ENCODE data around the gene RFX1. TPM values are rescaled to one million over a fixed set of nuclear protein-coding genes. Genes with fewer than 3 reads are reported as not detected.

The RFX1 gene
- total and polyA plus RNA-seq, 4 donors = 1.8 to 5.6 (median 3.5) TPM

DNA sequence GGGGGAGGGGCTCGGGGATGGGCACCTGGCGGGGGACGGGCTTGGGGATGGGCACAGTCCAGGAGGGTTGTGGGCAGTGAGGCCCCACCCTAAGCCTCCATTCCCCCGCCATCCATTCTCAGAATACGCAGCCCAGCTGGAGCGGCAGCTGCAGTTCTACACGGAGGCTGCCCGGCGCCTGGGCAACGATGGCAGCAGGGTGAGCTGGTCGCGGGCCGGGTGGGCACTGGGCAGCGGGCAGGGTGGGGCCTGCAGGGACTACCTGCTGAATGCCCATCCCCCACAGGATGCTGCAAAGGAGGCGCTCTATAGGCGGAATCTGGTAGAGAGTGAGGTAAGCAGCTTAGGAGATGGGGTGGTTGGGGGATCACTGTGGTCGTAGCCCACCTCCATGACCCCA, 76.2 kb downstream of the RFX1 start:
- no peak overlapping the region for H3K9ac ChIP-seq (ENCODE audit: low read depth in 1 of 2, low read length in 2 of 2)
- no peaks in the 10 kb centered on the region for H3K4me1 ChIP-seq (ENCODE audit: control insufficient read depth in 4 of 4, insufficient read depth in 4 of 4, low read length in 3 of 4)
- TF ChIP-seq FOXA2 (IDR thresholded peaks at IDR 0.05) = no peak
- TF ChIP-seq HNF4A (conservative IDR thresholded peaks at IDR 0.05) = no peak
- no peak for TF ChIP-seq SP1 (IDR thresholded peaks at IDR 0.05)
- TF ChIP-seq GABPA (IDR thresholded peaks at IDR 0.05 in 1 of 2, conservative IDR thresholded peaks at IDR 0.05 in 1 of 2) = no peak
- TF ChIP-seq TAF1 (conservative IDR thresholded peaks at IDR 0.05) = no peak
- TF ChIP-seq, protein P1, sequence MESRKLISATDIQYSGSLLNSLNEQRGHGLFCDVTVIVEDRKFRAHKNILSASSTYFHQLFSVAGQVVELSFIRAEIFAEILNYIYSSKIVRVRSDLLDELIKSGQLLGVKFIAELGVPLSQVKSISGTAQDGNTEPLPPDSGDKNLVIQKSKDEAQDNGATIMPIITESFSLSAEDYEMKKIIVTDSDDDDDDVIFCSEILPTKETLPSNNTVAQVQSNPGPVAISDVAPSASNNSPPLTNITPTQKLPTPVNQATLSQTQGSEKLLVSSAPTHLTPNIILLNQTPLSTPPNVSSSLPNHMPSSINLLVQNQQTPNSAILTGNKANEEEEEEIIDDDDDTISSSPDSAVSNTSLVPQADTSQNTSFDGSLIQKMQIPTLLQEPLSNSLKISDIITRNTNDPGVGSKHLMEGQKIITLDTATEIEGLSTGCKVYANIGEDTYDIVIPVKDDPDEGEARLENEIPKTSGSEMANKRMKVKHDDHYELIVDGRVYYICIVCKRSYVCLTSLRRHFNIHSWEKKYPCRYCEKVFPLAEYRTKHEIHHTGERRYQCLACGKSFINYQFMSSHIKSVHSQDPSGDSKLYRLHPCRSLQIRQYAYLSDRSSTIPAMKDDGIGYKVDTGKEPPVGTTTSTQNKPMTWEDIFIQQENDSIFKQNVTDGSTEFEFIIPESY (IDR thresholded peaks at IDR 0.05) = no peak
- H3K27me3 ChIP-seq (ENCODE audit: control insufficient read depth in 4 of 4, insufficient read depth in 4 of 4, low read length in 3 of 4) = peaks cover 0 to 3% (median 0%) of the 10 kb centered on the region in 4 donors
- no peak for DNase-seq (ENCODE audit: low spot score)
- 92% methylated on average over 17 of the region's 17 CpGs for WGBS
- no peaks in the 10 kb centered on the region for H3K9me3 ChIP-seq (ENCODE audit: control insufficient read depth in 4 of 4, low read length in 3 of 4)
- H3K27ac ChIP-seq (ENCODE audit: low read depth in 1 of 2, low read length in 2 of 2) = no peak overlapping the region
- peaks cover 6 to 18% (median 15%) of the 10 kb centered on the region in 4 donors for H3K36me3 ChIP-seq (ENCODE audit: control insufficient read depth in 4 of 4, insufficient read depth in 3 of 4, low read depth in 1 of 4, low read length in 3 of 4)
- no peak overlapping the region for H3K4me3 ChIP-seq (ENCODE audit: low read depth in 1 of 3, low read length in 3 of 3)

DNA sequence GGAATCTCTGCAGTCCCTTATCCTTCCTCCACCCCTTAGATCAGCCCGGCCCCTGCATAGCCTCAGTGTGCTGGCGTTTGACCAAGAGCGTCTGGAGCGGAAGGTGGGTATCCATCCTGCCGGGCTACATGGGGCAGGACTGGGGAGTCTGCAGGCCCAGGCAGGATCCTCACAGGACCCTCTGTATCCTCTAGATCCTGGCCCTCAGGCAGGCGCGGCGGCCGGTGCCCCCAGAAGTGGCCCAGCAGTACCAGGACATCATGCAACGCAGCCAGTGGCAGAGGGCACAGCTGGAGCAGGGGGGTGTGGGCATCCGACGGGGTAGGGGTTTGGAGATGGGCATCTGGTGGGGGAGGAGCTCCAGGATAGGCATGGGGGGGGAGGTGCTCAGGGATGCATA, 76.8 kb downstream of the RFX1 start:
- Histone ChIP-seq H3K4me3 (ENCODE audit: low read depth in 1 of 3, low read length in 3 of 3) (no peak overlapping the region), H3K27me3 (ENCODE audit: control insufficient read depth in 4 of 4, insufficient read depth in 4 of 4, low read length in 3 of 4) (no peaks in the 10 kb centered on the region), H3K4me1 (ENCODE audit: control insufficient read depth in 4 of 4, insufficient read depth in 4 of 4, low read length in 3 of 4) (no peaks in the 10 kb centered on the region), H3K36me3 (ENCODE audit: control insufficient read depth in 4 of 4, insufficient read depth in 3 of 4, low read depth in 1 of 4, low read length in 3 of 4) (peaks cover 11 to 21% (median 17%) of the 10 kb centered on the region in 4 donors), H3K9ac (ENCODE audit: low read depth in 1 of 2, low read length in 2 of 2) (no peak overlapping the region), H3K9me3 (ENCODE audit: control insufficient read depth in 4 of 4, low read length in 3 of 4) (no peaks in the 10 kb centered on the region), H3K27ac (ENCODE audit: low read depth in 1 of 2, low read length in 2 of 2) (no peak overlapping the region)
- no peak for TF ChIP-seq HNF4G (IDR thresholded peaks at IDR 0.05)
- 92% methylated on average over 12 of the region's 12 CpGs for WGBS
- DNase-seq (ENCODE audit: low spot score) = no peak

DNA sequence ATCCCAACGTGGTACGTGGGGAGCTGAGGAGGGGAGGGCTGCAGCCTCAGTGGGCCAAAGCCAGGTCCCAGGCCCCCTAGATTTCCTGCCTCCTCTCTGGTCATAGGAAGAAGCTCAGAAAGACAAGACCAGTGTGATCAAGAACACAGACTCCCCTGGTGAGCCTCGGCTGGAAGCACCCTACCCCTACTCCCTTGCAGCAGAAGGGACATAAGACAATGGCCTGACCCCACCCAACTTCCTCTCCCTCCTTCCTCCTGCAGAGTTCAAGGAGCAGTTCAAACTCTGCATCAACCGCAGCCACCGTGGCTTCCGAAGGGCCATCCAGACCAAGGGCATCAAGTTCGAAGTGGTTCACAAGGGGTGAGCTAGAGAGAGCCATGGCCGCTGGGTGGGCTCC, 79.4 kb downstream of the RFX1 start:
- Histone ChIP-seq H3K4me1 (ENCODE audit: control insufficient read depth in 4 of 4, insufficient read depth in 4 of 4, low read length in 3 of 4) (no peaks in the 10 kb centered on the region), H3K9ac (ENCODE audit: low read depth in 1 of 2, low read length in 2 of 2) (no peak overlapping the region), H3K4me3 (ENCODE audit: low read depth in 1 of 3, low read length in 3 of 3) (no peak overlapping the region), H3K27me3 (ENCODE audit: control insufficient read depth in 4 of 4, insufficient read depth in 4 of 4, low read length in 3 of 4) (no peaks in the 10 kb centered on the region), H3K9me3 (ENCODE audit: control insufficient read depth in 4 of 4, low read length in 3 of 4) (no peaks in the 10 kb centered on the region), H3K27ac (ENCODE audit: low read depth in 1 of 2, low read length in 2 of 2) (no peak overlapping the region), H3K36me3 (ENCODE audit: control insufficient read depth in 4 of 4, insufficient read depth in 3 of 4, low read depth in 1 of 4, low read length in 3 of 4) (peaks cover 17 to 35% (median 25%) of the 10 kb centered on the region in 4 donors)
- no peak for DNase-seq (ENCODE audit: low spot score)
- TF ChIP-seq FOXA1 (IDR thresholded peaks at IDR 0.05) = no peak
- no peak for TF ChIP-seq TAF1 (conservative IDR thresholded peaks at IDR 0.05)
- WGBS = 83% methylated on average over 8 of the region's 8 CpGs

DNA sequence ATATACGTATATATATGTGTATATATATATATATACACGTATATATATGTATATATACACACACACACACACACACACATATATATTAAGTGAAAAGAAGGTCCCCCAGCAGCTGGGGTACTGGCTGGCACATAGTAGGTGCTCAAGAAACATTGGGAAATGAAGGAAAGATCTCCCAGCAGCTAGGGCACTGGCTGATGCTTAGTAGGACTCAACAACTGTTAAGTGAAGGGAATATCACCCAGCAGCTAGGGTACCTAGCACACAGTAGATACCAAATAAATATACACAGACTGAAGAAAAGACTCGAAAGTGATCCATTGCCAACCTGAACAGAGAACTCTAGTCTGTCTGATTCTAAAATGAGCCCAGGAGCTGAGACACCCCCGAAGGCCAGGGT, 80.1 kb downstream of the RFX1 start:
- DNase-seq (ENCODE audit: low spot score) = no peak
- Histone ChIP-seq H3K27ac (ENCODE audit: low read depth in 1 of 2, low read length in 2 of 2) (no peak overlapping the region), H3K4me3 (ENCODE audit: low read depth in 1 of 3, low read length in 3 of 3) (no peak overlapping the region), H3K27me3 (ENCODE audit: control insufficient read depth in 4 of 4, insufficient read depth in 4 of 4, low read length in 3 of 4) (no peaks in the 10 kb centered on the region), H3K4me1 (ENCODE audit: control insufficient read depth in 4 of 4, insufficient read depth in 4 of 4, low read length in 3 of 4) (no peaks in the 10 kb centered on the region), H3K36me3 (ENCODE audit: control insufficient read depth in 4 of 4, insufficient read depth in 3 of 4, low read depth in 1 of 4, low read length in 3 of 4) (peaks cover 22 to 41% (median 27%) of the 10 kb centered on the region in 4 donors), H3K9ac (ENCODE audit: low read depth in 1 of 2, low read length in 2 of 2) (no peak overlapping the region), H3K9me3 (ENCODE audit: control insufficient read depth in 4 of 4, low read length in 3 of 4) (no peaks in the 10 kb centered on the region)
- 87% methylated on average over 4 of the region's 4 CpGs for WGBS
- TF ChIP-seq NR2F2 (IDR thresholded peaks at IDR 0.05) (no peak), HNF4G (IDR thresholded peaks at IDR 0.05) (no peak), RAD21 (IDR thresholded peaks at IDR 0.05) (no peak), JUND (IDR thresholded peaks at IDR 0.05) (no peak), HNF4A (conservative IDR thresholded peaks at IDR 0.05) (no peak), YY1 (IDR thresholded peaks at IDR 0.05) (no peak), GABPA (IDR thresholded peaks at IDR 0.05 in 1 of 2, conservative IDR thresholded peaks at IDR 0.05 in 1 of 2) (no peak), FOXA2 (IDR thresholded peaks at IDR 0.05) (no peak), RXRA (IDR thresholded peaks at IDR 0.05) (no peak)
- TF ChIP-seq, protein P2, sequence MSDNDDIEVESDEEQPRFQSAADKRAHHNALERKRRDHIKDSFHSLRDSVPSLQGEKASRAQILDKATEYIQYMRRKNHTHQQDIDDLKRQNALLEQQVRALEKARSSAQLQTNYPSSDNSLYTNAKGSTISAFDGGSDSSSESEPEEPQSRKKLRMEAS (IDR thresholded peaks at IDR 0.05) = no peak
- TF ChIP-seq, protein P1 (IDR thresholded peaks at IDR 0.05) = no peak
- TF ChIP-seq, protein P3, sequence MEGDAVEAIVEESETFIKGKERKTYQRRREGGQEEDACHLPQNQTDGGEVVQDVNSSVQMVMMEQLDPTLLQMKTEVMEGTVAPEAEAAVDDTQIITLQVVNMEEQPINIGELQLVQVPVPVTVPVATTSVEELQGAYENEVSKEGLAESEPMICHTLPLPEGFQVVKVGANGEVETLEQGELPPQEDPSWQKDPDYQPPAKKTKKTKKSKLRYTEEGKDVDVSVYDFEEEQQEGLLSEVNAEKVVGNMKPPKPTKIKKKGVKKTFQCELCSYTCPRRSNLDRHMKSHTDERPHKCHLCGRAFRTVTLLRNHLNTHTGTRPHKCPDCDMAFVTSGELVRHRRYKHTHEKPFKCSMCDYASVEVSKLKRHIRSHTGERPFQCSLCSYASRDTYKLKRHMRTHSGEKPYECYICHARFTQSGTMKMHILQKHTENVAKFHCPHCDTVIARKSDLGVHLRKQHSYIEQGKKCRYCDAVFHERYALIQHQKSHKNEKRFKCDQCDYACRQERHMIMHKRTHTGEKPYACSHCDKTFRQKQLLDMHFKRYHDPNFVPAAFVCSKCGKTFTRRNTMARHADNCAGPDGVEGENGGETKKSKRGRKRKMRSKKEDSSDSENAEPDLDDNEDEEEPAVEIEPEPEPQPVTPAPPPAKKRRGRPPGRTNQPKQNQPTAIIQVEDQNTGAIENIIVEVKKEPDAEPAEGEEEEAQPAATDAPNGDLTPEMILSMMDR (IDR thresholded peaks at IDR 0.05; ENCODE audit: low read depth, low read length, missing input control) = no peak
- TF ChIP-seq, protein P4, sequence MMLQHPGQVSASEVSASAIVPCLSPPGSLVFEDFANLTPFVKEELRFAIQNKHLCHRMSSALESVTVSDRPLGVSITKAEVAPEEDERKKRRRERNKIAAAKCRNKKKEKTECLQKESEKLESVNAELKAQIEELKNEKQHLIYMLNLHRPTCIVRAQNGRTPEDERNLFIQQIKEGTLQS (IDR thresholded peaks at IDR 0.05) = no peak

All from liver (tissue), 9 donors.